ENCODE data around the gene P2RY2. TPM values are rescaled to one million over a fixed set of nuclear protein-coding genes. Genes with fewer than 3 reads are reported as not detected.

Gene P2RY2
- total and polyA plus RNA-seq, 7 donors = 18.7 to 90.9 (median 44.2) TPM

- WGBS, 3 donors = 67 to 75% (median 68%) methylated on average over 3 of the region's 3 CpGs
- intact Hi-C loops (cut with DNase I) = no loop called here
Observed at GRCh38 chr11:73259406-73260126, 41.5 kb downstream of the P2RY2 start.

GRCh38 chr11:73260127-73260457 is 42.0 kb downstream of the P2RY2 start:
- no peak for ATAC-seq

More at GRCh38 chr11:73259406-73260126, 41.5 kb downstream of the P2RY2 start:
- DNase-seq (no peak), ATAC-seq (no peak)
- Histone ChIP-seq H3K4me1 (peaks cover 20% of the 10 kb centered on the region), H3K36me3 (ENCODE audit: insufficient read depth in 1 of 2, low read depth in 1 of 2) (no peaks in the 10 kb centered on the region), H3K4me3 (no peak overlapping the region), H3K9me3 (no peaks in the 10 kb centered on the region), H3K27ac (no peak overlapping the region), H3K27me3 (ENCODE audit: insufficient read depth in 3 of 3, low read length in 2 of 3) (peaks cover 0 to 1% (median 0%) of the 10 kb centered on the region in 3 donors)
- TF ChIP-seq, protein P1, sequence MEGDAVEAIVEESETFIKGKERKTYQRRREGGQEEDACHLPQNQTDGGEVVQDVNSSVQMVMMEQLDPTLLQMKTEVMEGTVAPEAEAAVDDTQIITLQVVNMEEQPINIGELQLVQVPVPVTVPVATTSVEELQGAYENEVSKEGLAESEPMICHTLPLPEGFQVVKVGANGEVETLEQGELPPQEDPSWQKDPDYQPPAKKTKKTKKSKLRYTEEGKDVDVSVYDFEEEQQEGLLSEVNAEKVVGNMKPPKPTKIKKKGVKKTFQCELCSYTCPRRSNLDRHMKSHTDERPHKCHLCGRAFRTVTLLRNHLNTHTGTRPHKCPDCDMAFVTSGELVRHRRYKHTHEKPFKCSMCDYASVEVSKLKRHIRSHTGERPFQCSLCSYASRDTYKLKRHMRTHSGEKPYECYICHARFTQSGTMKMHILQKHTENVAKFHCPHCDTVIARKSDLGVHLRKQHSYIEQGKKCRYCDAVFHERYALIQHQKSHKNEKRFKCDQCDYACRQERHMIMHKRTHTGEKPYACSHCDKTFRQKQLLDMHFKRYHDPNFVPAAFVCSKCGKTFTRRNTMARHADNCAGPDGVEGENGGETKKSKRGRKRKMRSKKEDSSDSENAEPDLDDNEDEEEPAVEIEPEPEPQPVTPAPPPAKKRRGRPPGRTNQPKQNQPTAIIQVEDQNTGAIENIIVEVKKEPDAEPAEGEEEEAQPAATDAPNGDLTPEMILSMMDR (IDR thresholded peaks at IDR 0.05) = no peak

GRCh38 chr11:73262851-73263495 is 44.9 kb downstream of the P2RY2 start:
- DNase-seq = no peak
- WGBS, 3 donors = 40 to 64% (median 51%) methylated on average over 5 of the region's 5 CpGs
- TF ChIP-seq, protein P1 (IDR thresholded peaks at IDR 0.05) = no peak
- peak; percentile 73 to 83 (median 76) for ATAC-seq
- intact Hi-C loops (cut with DNase I) = no loop called here
- no peak overlapping the region for H3K4me3 ChIP-seq
- no peaks in the 10 kb centered on the region for H3K9me3 ChIP-seq
- H3K4me1 ChIP-seq = peaks cover 26% of the 10 kb centered on the region
- no peaks in the 10 kb centered on the region for H3K36me3 ChIP-seq (ENCODE audit: insufficient read depth in 1 of 2, low read depth in 1 of 2)
- H3K27ac ChIP-seq = no peak overlapping the region
- peaks cover 0 to 5% (median 0%) of the 10 kb centered on the region in 3 donors for H3K27me3 ChIP-seq (ENCODE audit: insufficient read depth in 3 of 3, low read length in 2 of 3)

More at GRCh38 chr11:73260127-73260457, 42.0 kb downstream of the P2RY2 start:
- TF ChIP-seq, protein P1 (IDR thresholded peaks at IDR 0.05) = no peak
- Histone ChIP-seq H3K4me3 (no peak overlapping the region), H3K36me3 (ENCODE audit: insufficient read depth in 1 of 2, low read depth in 1 of 2) (no peaks in the 10 kb centered on the region), H3K27me3 (ENCODE audit: insufficient read depth in 3 of 3, low read length in 2 of 3) (peaks cover 0 to 5% (median 0%) of the 10 kb centered on the region in 3 donors), H3K4me1 (peaks cover 25% of the 10 kb centered on the region), H3K9me3 (no peaks in the 10 kb centered on the region), H3K27ac (no peak overlapping the region)
- DNase-seq = no peak
- intact Hi-C loops (cut with DNase I) = no loop called here

- intact Hi-C loops (cut with DNase I) = no loop called here
- DNase-seq = no peak
- 77 to 85% (median 81%) methylated on average over 2 of the region's 2 CpGs for WGBS, 3 donors
- H3K27ac ChIP-seq = no peak overlapping the region
- TF ChIP-seq, protein P1 (IDR thresholded peaks at IDR 0.05) = no peak
- no peak for ATAC-seq
- no peaks in the 10 kb centered on the region for H3K36me3 ChIP-seq (ENCODE audit: insufficient read depth in 1 of 2, low read depth in 1 of 2)
- H3K4me3 ChIP-seq = no peak overlapping the region
- H3K4me1 ChIP-seq = peaks cover 21% of the 10 kb centered on the region
- H3K9me3 ChIP-seq = no peaks in the 10 kb centered on the region
- H3K27me3 ChIP-seq (ENCODE audit: insufficient read depth in 3 of 3, low read length in 2 of 3) = peaks cover 0 to 5% (median 0%) of the 10 kb centered on the region in 3 donors
Observed at GRCh38 chr11:73263640-73264039, 45.6 kb downstream of the P2RY2 start.

All from psoas muscle (tissue), 8 donors.